ENCODE results near the gene RNF208.

GRCh38 chr9:137217276-137218211 lies 4.5 kb downstream of the RNF208 start:
- TF ChIP-seq CTCF (IDR thresholded peaks at IDR 0.05) (no peak), POLR2A (IDR thresholded peaks at IDR 0.05) (no peak)
